ENCODE data around the gene EDIL3.
A peak's percentile ranks its signal among the peaks of the same experiment; 100 is the strongest.

Gene EDIL3

GRCh38 chr5:83931969-83932368 is 452.7 kb downstream of the EDIL3 start:
- Histone ChIP-seq H3K9me3 (ENCODE audit: control insufficient read depth, low read length) (peaks cover 2% of the 10 kb centered on the region), H3K4me2 (ENCODE audit: low read length, poor library complexity, severe bottlenecking) (no peak overlapping the region), H3K23ac (ENCODE audit: low read length in 2 of 2) (no peak overlapping the region), H3K18ac (ENCODE audit: low read depth in 1 of 2, low read length in 2 of 2) (no peak overlapping the region), H3K4me1 (ENCODE audit: control insufficient read depth, insufficient read depth, low read depth, low read length) (peaks cover 3% of the 10 kb centered on the region), H2BK5ac (ENCODE audit: low read depth, low read length, poor library complexity, severe bottlenecking) (no peak overlapping the region), H3K27me3 (ENCODE audit: control insufficient read depth in 1 of 2, insufficient read depth in 1 of 2, low read length in 2 of 2) (no peaks in the 10 kb centered on the region), H4K91ac (ENCODE audit: low read length) (no peak overlapping the region), H4K8ac (ENCODE audit: low read length) (no peak overlapping the region), H3K79me1 (replicated peaks; ENCODE audit: low read length, poor library complexity, severe bottlenecking) (peaks cover 2% of the 10 kb centered on the region), H3K36me3 (ENCODE audit: control insufficient read depth in 1 of 2, insufficient read depth in 2 of 2, low read depth in 1 of 2, low read length in 2 of 2) (no peaks in the 10 kb centered on the region), H3K4ac (ENCODE audit: low read depth in 1 of 2, low read length in 2 of 2) (no peak overlapping the region), H3K4me3 (ENCODE audit: insufficient read depth in 1 of 2, low read depth in 1 of 2, low read length in 2 of 2) (no peak overlapping the region), H3K14ac (ENCODE audit: low read length in 2 of 2) (no peak overlapping the region), H3K27ac (ENCODE audit: low read length, poor library complexity, severe bottlenecking) (no peak overlapping the region), H2BK120ac (ENCODE audit: low read depth, low read length) (no peak overlapping the region), H3K9ac (ENCODE audit: low read length) (no peak overlapping the region), H2AFZ (ENCODE audit: low read depth, low read length) (no peak overlapping the region), H2BK15ac (ENCODE audit: low read depth, poor library complexity, severe bottlenecking) (no peak overlapping the region), H2AK5ac (ENCODE audit: low read length, severe bottlenecking) (no peak overlapping the region), H2BK12ac (ENCODE audit: low read length in 2 of 2) (no peak overlapping the region)
- DNase-seq, result no peak

DNA sequence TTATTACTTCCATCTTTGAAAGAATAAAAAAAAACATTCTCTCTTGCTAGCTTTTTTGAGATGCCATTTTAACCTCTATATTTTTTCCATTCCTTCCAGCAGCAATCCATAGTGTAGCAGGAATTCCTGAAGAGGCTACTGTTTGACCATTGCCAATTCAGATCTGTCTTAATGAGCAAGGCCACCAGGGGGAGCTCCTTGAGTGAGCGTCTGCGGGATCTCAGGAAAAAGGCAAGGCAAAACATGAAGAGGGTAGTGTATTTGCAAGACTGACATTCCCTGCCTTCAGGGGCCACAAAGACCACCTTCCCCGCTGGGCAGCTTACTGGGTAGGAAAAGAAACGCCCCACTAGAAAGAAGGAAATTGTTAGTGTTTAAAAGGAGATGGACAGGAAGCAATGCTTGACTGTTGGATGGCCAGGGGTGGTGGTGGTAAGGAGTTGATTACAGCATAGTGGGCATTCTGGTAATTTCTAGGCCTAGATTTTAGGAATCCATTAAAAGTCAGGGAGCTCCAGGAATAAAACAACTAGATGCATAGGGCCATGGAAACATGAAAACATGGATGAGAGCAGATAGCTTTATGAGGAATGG is 457.4 kb downstream of the EDIL3 start:
- Histone ChIP-seq H3K4me3 (ENCODE audit: insufficient read depth in 1 of 2, low read depth in 1 of 2, low read length in 2 of 2) (no peak overlapping the region), H2BK15ac (ENCODE audit: low read depth, poor library complexity, severe bottlenecking) (no peak overlapping the region), H3K18ac (ENCODE audit: low read depth in 1 of 2, low read length in 2 of 2) (peak overlapping the region in 1 of 2 experiments; percentile 14), H3K9ac (ENCODE audit: low read length) (no peak overlapping the region), H2AFZ (ENCODE audit: low read depth, low read length) (no peak overlapping the region), H3K27ac (ENCODE audit: low read length, poor library complexity, severe bottlenecking) (no peak overlapping the region), H3K4me1 (ENCODE audit: control insufficient read depth, insufficient read depth, low read depth, low read length) (peaks cover 7% of the 10 kb centered on the region), H4K91ac (ENCODE audit: low read length) (no peak overlapping the region), H3K36me3 (ENCODE audit: control insufficient read depth in 1 of 2, insufficient read depth in 2 of 2, low read depth in 1 of 2, low read length in 2 of 2) (no peaks in the 10 kb centered on the region), H2BK120ac (ENCODE audit: low read depth, low read length) (peak overlapping the region; percentile 39), H3K4ac (ENCODE audit: low read depth in 1 of 2, low read length in 2 of 2) (no peak overlapping the region), H2BK12ac (ENCODE audit: low read length in 2 of 2) (peak overlapping the region; percentile 38 to 45), H3K9me3 (ENCODE audit: control insufficient read depth, low read length) (no peaks in the 10 kb centered on the region), H3K27me3 (ENCODE audit: control insufficient read depth in 1 of 2, insufficient read depth in 1 of 2, low read length in 2 of 2) (no peaks in the 10 kb centered on the region), H3K79me1 (replicated peaks; ENCODE audit: low read length, poor library complexity, severe bottlenecking) (peaks cover 2% of the 10 kb centered on the region), H2AK5ac (ENCODE audit: low read length, severe bottlenecking) (no peak overlapping the region), H3K14ac (ENCODE audit: low read length in 2 of 2) (no peak overlapping the region), H3K4me2 (ENCODE audit: low read length, poor library complexity, severe bottlenecking) (no peak overlapping the region), H4K8ac (ENCODE audit: low read length) (peak overlapping the region; percentile 59), H2BK5ac (ENCODE audit: low read depth, low read length, poor library complexity, severe bottlenecking) (no peak overlapping the region), H3K23ac (ENCODE audit: low read length in 2 of 2) (no peak overlapping the region)
- peak; percentile 76 for DNase-seq
- 14% methylated on average over 4 of the region's 4 CpGs for WGBS

DNA sequence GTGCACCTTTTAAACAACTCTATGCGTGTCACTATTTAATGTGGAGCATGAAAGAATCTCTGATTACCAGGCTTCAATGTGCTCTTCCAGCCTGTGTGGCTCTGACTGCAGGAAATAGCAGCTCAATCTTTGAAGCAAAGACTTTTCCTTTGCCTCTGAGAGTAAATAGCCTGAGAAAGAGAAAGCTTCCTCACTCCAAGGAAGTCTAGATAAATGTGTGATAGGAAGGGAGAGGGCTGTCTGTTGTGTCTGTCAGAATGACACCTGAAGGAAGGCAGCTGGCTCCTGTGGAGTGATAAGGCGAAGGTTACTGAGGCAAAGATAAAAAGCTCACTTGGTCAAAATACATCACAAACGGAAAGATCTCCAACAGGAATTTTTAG is 458.7 kb downstream of the EDIL3 start:
- Histone ChIP-seq H3K9ac (ENCODE audit: low read length) (no peak overlapping the region), H4K8ac (ENCODE audit: low read length) (peak overlapping the region; percentile 51), H2BK5ac (ENCODE audit: low read depth, low read length, poor library complexity, severe bottlenecking) (peak overlapping the region; percentile 4), H4K91ac (ENCODE audit: low read length) (peak overlapping the region; percentile 64), H2AK5ac (ENCODE audit: low read length, severe bottlenecking) (peak overlapping the region; percentile 94), H3K4ac (ENCODE audit: low read depth in 1 of 2, low read length in 2 of 2) (peak overlapping the region in 1 of 2 experiments; percentile 72), H3K27me3 (ENCODE audit: control insufficient read depth in 1 of 2, insufficient read depth in 1 of 2, low read length in 2 of 2) (peaks cover 0 to 3% of the 10 kb centered on the region in 2 experiments), H2AFZ (ENCODE audit: low read depth, low read length) (no peak overlapping the region), H3K4me3 (ENCODE audit: insufficient read depth in 1 of 2, low read depth in 1 of 2, low read length in 2 of 2) (no peak overlapping the region), H3K36me3 (ENCODE audit: control insufficient read depth in 1 of 2, insufficient read depth in 2 of 2, low read depth in 1 of 2, low read length in 2 of 2) (no peaks in the 10 kb centered on the region), H3K79me1 (replicated peaks; ENCODE audit: low read length, poor library complexity, severe bottlenecking) (peaks cover 2% of the 10 kb centered on the region), H3K23ac (ENCODE audit: low read length in 2 of 2) (no peak overlapping the region), H3K14ac (ENCODE audit: low read length in 2 of 2) (no peak overlapping the region), H3K27ac (ENCODE audit: low read length, poor library complexity, severe bottlenecking) (peak overlapping the region; percentile 84), H2BK15ac (ENCODE audit: low read depth, poor library complexity, severe bottlenecking) (no peak overlapping the region), H2BK120ac (ENCODE audit: low read depth, low read length) (peak overlapping the region; percentile 87), H3K4me2 (ENCODE audit: low read length, poor library complexity, severe bottlenecking) (no peak overlapping the region), H3K18ac (ENCODE audit: low read depth in 1 of 2, low read length in 2 of 2) (peak overlapping the region; percentile 77 to 85), H3K4me1 (ENCODE audit: control insufficient read depth, insufficient read depth, low read depth, low read length) (peaks cover 7% of the 10 kb centered on the region), H3K9me3 (ENCODE audit: control insufficient read depth, low read length) (no peaks in the 10 kb centered on the region), H2BK12ac (ENCODE audit: low read length in 2 of 2) (peak overlapping the region; percentile 43 to 51)
- peak; percentile 56 for DNase-seq
- WGBS, result 10% methylated on average over 1 of the region's 3 CpGs

- Histone ChIP-seq H3K23ac (ENCODE audit: low read length in 2 of 2) (no peak overlapping the region), H3K9ac (ENCODE audit: low read length) (no peak overlapping the region), H2AFZ (ENCODE audit: low read depth, low read length) (no peak overlapping the region)
Measured at GRCh38 chr5:83925321-83925954, 459.2 kb downstream of the EDIL3 start.

More at GRCh38 chr5:83925321-83925954, 459.2 kb downstream of the EDIL3 start:
- Histone ChIP-seq H3K18ac (ENCODE audit: low read depth in 1 of 2, low read length in 2 of 2) (peak overlapping the region in 1 of 2 experiments; percentile 85), H2BK120ac (ENCODE audit: low read depth, low read length) (no peak overlapping the region), H2AK5ac (ENCODE audit: low read length, severe bottlenecking) (peak overlapping the region; percentile 43), H2BK12ac (ENCODE audit: low read length in 2 of 2) (no peak overlapping the region), H3K27ac (ENCODE audit: low read length, poor library complexity, severe bottlenecking) (peak overlapping the region; percentile 84), H3K9me3 (ENCODE audit: control insufficient read depth, low read length) (no peaks in the 10 kb centered on the region), H3K79me1 (replicated peaks; ENCODE audit: low read length, poor library complexity, severe bottlenecking) (peaks cover 2% of the 10 kb centered on the region), H3K14ac (ENCODE audit: low read length in 2 of 2) (no peak overlapping the region), H3K4ac (ENCODE audit: low read depth in 1 of 2, low read length in 2 of 2) (no peak overlapping the region), H3K4me3 (ENCODE audit: insufficient read depth in 1 of 2, low read depth in 1 of 2, low read length in 2 of 2) (no peak overlapping the region), H3K27me3 (ENCODE audit: control insufficient read depth in 1 of 2, insufficient read depth in 1 of 2, low read length in 2 of 2) (peaks cover 0 to 3% of the 10 kb centered on the region in 2 experiments), H3K4me2 (ENCODE audit: low read length, poor library complexity, severe bottlenecking) (no peak overlapping the region), H4K8ac (ENCODE audit: low read length) (no peak overlapping the region), H2BK5ac (ENCODE audit: low read depth, low read length, poor library complexity, severe bottlenecking) (peak overlapping the region; percentile 4), H2BK15ac (ENCODE audit: low read depth, poor library complexity, severe bottlenecking) (no peak overlapping the region), H4K91ac (ENCODE audit: low read length) (no peak overlapping the region), H3K4me1 (ENCODE audit: control insufficient read depth, insufficient read depth, low read depth, low read length) (peaks cover 7% of the 10 kb centered on the region), H3K36me3 (ENCODE audit: control insufficient read depth in 1 of 2, insufficient read depth in 2 of 2, low read depth in 1 of 2, low read length in 2 of 2) (no peaks in the 10 kb centered on the region)
- 42% methylated on average over 4 of the region's 4 CpGs for WGBS
- peak; percentile 56 for DNase-seq
